Neural cell (in vitro differentiated cells): ENCODE data around the gene CTNNA2. TPM values are rescaled to one million over a fixed set of nuclear protein-coding genes. Genes with fewer than 3 reads are reported as not detected.
"Not testable (repeated sequence)": the region's sequence is repeated elsewhere in the genome, so short reads cannot be mapped to it uniquely, and the experiment has no call there.

ENCODE experiments used
- H2AFZ ChIP-seq: fragments of 200-600, 300-800 bp; sonication (generic), shearing (Covaris generic); 2 replicates; pipeline ENCODE4 v1.6.0; 2014; ENCODE audit warnings: low read depth, mild to moderate bottlenecking, antibody characterized with exemption, low read length, moderate library complexity
- H3F3A ChIP-seq: fragments of 200-600 bp; shearing (Covaris generic); 2 replicates; pipeline ENCODE4 v1.6.1; 2016; ENCODE audit warnings: mild to moderate bottlenecking, moderate library complexity, mixed read lengths, antibody characterized with exemption, low read length; ENCODE audit not compliant: insufficient read depth, poor library complexity, severe bottlenecking
- H3K27ac ChIP-seq: fragments of 200-600, 300-800 bp; sonication (generic), shearing (Covaris generic); 2 replicates; pipeline ENCODE4 v1.5.1; 2014; ENCODE audit warnings: mild to moderate bottlenecking, low read length, moderate library complexity
- H3K27me3 ChIP-seq: fragments of 300-800, 200-600 bp; sonication (generic), shearing (Covaris generic); 2 replicates; pipeline ENCODE4 v1.6.0; 2014; ENCODE audit warnings: mild to moderate bottlenecking, low read depth, low read length, moderate library complexity; ENCODE audit not compliant: insufficient read depth
- H3K36me3 ChIP-seq: fragments of 300-800, 200-600 bp; sonication (generic), shearing (Covaris generic); 2 replicates; pipeline ENCODE4 v1.5.1; 2014; ENCODE audit warnings: mild to moderate bottlenecking, antibody characterized with exemption, low read length, moderate library complexity; ENCODE audit not compliant: insufficient read depth
- H3K4me2 ChIP-seq: fragments of 300-800, 200-600 bp; sonication (generic), shearing (Covaris generic); 2 replicates; pipeline ENCODE4 v1.6.0; 2014; ENCODE audit warnings: mild to moderate bottlenecking, low read length
- H3K4me3 ChIP-seq: fragments of 300-800, 200-600 bp; sonication (generic), shearing (Covaris generic); 2 replicates; pipeline ENCODE4 v1.5.1; 2014; ENCODE audit warnings: mild to moderate bottlenecking, low read length, moderate library complexity
- H3K79me2 ChIP-seq: fragments of 200-600 bp; shearing (Covaris generic); replicated peaks from 2 replicates; pipeline ENCODE4 v1.6.0; 2014; ENCODE audit warnings: mild to moderate bottlenecking, low read length, moderate library complexity; ENCODE audit not compliant: insufficient read depth
- H3K9ac ChIP-seq: fragments of 300-800, 200-600 bp; sonication (generic), shearing (Covaris generic); 2 replicates; pipeline ENCODE4 v1.6.1; 2016; ENCODE audit warnings: mild to moderate bottlenecking, low read length, mixed read lengths
- H3K9me2 ChIP-seq: fragments of 200-600 bp; shearing (Covaris generic); 2 replicates; pipeline ENCODE4 v1.6.1; 2016; ENCODE audit warnings: mild to moderate bottlenecking, low read length, mixed read lengths; ENCODE audit not compliant: insufficient read depth
- H3K9me3 ChIP-seq: fragments of 200-600, 300-800 bp; sonication (generic), shearing (Covaris generic); 2 replicates; pipeline ENCODE4 v1.6.1; 2016; ENCODE audit warnings: mild to moderate bottlenecking, mixed run types, low read length, moderate library complexity, mixed read lengths
- H4K20me1 ChIP-seq: fragments of 200-600 bp; shearing (Covaris generic); 2 replicates; pipeline ENCODE4 v1.6.1; 2016; ENCODE audit warnings: mild to moderate bottlenecking, mixed run types; ENCODE audit not compliant: insufficient read depth
- CTCF ChIP-seq: fragments of 450-650 bp; IDR thresholded peaks from 2 replicates; pipeline ENCODE4 v1.5.1; 2014; ENCODE audit warnings: antibody characterized with exemption, mild to moderate bottlenecking, moderate library complexity; ENCODE audit not compliant: poor library complexity, severe bottlenecking
- EP300 ChIP-seq: fragments of 450-650 bp; conservative IDR thresholded peaks from 2 replicates; pipeline ENCODE4 v1.6.1; 2014; ENCODE audit warnings: antibody characterized with exemption, mild to moderate bottlenecking, moderate library complexity; ENCODE audit not compliant: poor library complexity, severe bottlenecking
- EZH2 ChIP-seq: fragments of 200-600, 300-800 bp; shearing (Covaris generic), sonication (generic); IDR thresholded peaks from 2 replicates; pipeline ENCODE4 v1.6.1; 2014; ENCODE audit warnings: antibody characterized with exemption, low read length, borderline replicate concordance, mild to moderate bottlenecking; ENCODE audit not compliant: insufficient read depth, poor library complexity, severe bottlenecking
- MXI1 ChIP-seq: fragments of 450-650 bp; conservative IDR thresholded peaks from 2 replicates; pipeline ENCODE4 v1.6.1; 2014; ENCODE audit warnings: antibody characterized with exemption, mild to moderate bottlenecking; ENCODE audit not compliant: poor library complexity, severe bottlenecking
- POLR2AphosphoS5 ChIP-seq: IDR thresholded peaks from 2 replicates; pipeline ENCODE4 v1.6.1; 2012
- RAD21 ChIP-seq: fragments of 450-650 bp; conservative IDR thresholded peaks from 2 replicates; pipeline ENCODE4 v1.6.1; 2014; ENCODE audit warnings: antibody characterized with exemption, mild to moderate bottlenecking, moderate library complexity
- REST ChIP-seq: IDR thresholded peaks from 2 replicates; pipeline ENCODE4 v1.6.1; 2012; ENCODE audit warnings: borderline replicate concordance
- SMC3 ChIP-seq: fragments of 450-650 bp; conservative IDR thresholded peaks from 2 replicates; pipeline ENCODE4 v1.6.1; 2014; ENCODE audit warnings: antibody characterized with exemption, mild to moderate bottlenecking, moderate library complexity; ENCODE audit not compliant: poor library complexity
- TAF1 ChIP-seq: IDR thresholded peaks from 2 replicates; pipeline ENCODE4 v1.6.1; 2012; ENCODE audit warnings: low read depth
- polyA plus RNA-seq: library from polyadenylated mRNA; depleted of rRNA; stranded (reverse); fragments of >200 nt; gene quantifications from 2 replicates; pipeline ENCODE4 v1.2.3, GENCODE V29; 2014

CTNNA2 gene
- polyA plus RNA-seq, 1 donor from 2014 or later: 194 TPM

GRCh38 chr2:80146757-80147156 is 633.9 kb downstream of the CTNNA2 start:
- H3K36me3 ChIP-seq, H3F3A ChIP-seq, H3K27me3 ChIP-seq, H3K4me3 ChIP-seq, H3K9ac ChIP-seq, H3K9me2 ChIP-seq, H4K20me1 ChIP-seq, H2AFZ ChIP-seq, H3K9me3 ChIP-seq, H3K27ac ChIP-seq, H3K4me2 ChIP-seq, H3K79me2 ChIP-seq: not testable (repeated sequence)

GRCh38 chr2:80147690-80148089 is 634.8 kb downstream of the CTNNA2 start:
- TF ChIP-seq POLR2AphosphoS5: no peak
- peak; percentile 17 for TF ChIP-seq EP300
- Histone ChIP-seq H3F3A (no peaks in the 10 kb centered on the region), H3K4me3 (no peak overlapping the region), H3K27ac (no peak overlapping the region), H2AFZ (no peak overlapping the region), H4K20me1 (no peaks in the 10 kb centered on the region), H3K27me3 (no peaks in the 10 kb centered on the region), H3K9me2 (no peaks in the 10 kb centered on the region), H3K4me2 (no peak overlapping the region), H3K36me3 (no peaks in the 10 kb centered on the region), H3K9me3 (no peaks in the 10 kb centered on the region), H3K9ac (no peak overlapping the region), H3K79me2 (no peaks in the 10 kb centered on the region)

GRCh38 chr2:80148906-80149305 is 636.1 kb downstream of the CTNNA2 start:
- Histone ChIP-seq H3K9me3 (no peaks in the 10 kb centered on the region), H3K27me3 (no peaks in the 10 kb centered on the region), H3F3A (no peaks in the 10 kb centered on the region), H3K27ac (no peak overlapping the region), H3K36me3 (no peaks in the 10 kb centered on the region), H3K9me2 (no peaks in the 10 kb centered on the region), H2AFZ (no peak overlapping the region), H3K79me2 (no peaks in the 10 kb centered on the region), H3K9ac (no peak overlapping the region), H3K4me2 (no peak overlapping the region), H3K4me3 (no peak overlapping the region), H4K20me1 (no peaks in the 10 kb centered on the region)
- TF ChIP-seq SMC3 (no peak), MXI1 (no peak), POLR2AphosphoS5 (no peak), CTCF (no peak), RAD21 (no peak), REST (no peak), TAF1 (no peak), EP300 (no peak), EZH2 (no peak)
